Sigmoid colon (tissue), 7 donors: ENCODE measurements around the gene KRT83. TPM values are rescaled to one million over a fixed set of nuclear protein-coding genes. Genes with fewer than 3 reads are reported as not detected.

Experiments used
- DNase-seq: peaks from one replicate; pipeline ENCODE4 v3.0.0-alpha.2; 2019
- H3K27ac ChIP-seq, 4 donors: fragments of 200-600 bp; sonication (generic); one replicate each; pipeline ENCODE4 v1.5.1; 2016 to 2019; ENCODE audit warnings: mild to moderate bottlenecking in 1 of 4
- H3K27me3 ChIP-seq, 3 donors: fragments of 200-600 bp; sonication (generic); one replicate each; pipeline ENCODE4 v1.5.1; 2019; ENCODE audit warnings: mild to moderate bottlenecking in 1 of 3
- H3K36me3 ChIP-seq, 4 donors: fragments of 200-600 bp; sonication (generic); one replicate each; pipeline ENCODE4 v1.5.1; 2016 to 2019
- H3K4me1 ChIP-seq, 4 donors: fragments of 200-600 bp; sonication (generic); one replicate each; pipeline ENCODE4 v1.5.1; 2017 to 2019
- H3K4me3 ChIP-seq, 4 donors: fragments of 200-600 bp; sonication (generic); one replicate each; pipeline ENCODE4 v1.5.1; 2017 to 2019; ENCODE audit warnings: mild to moderate bottlenecking in 2 of 4, moderate library complexity in 1 of 4
- H3K9me3 ChIP-seq, 4 donors: fragments of 200-600 bp in 3 of 4; sonication (generic) in 3 of 4; one replicate each; pipeline versions ENCODE4 v1.5.1 to v1.6.1; 2013 to 2019
- EP300 ChIP-seq, 4 donors: sonication (generic); formaldehyde crosslinking; IDR thresholded peaks; one replicate each; pipeline ENCODE4 v1.6.1; 2017; ENCODE audit warnings: antibody characterized with exemption in 4 of 4
- POLR2A ChIP-seq, 2 donors: fragments of 450-650 bp; IDR thresholded peaks; one replicate each; pipeline ENCODE4 v1.6.1; 2016; ENCODE audit warnings: antibody characterized with exemption in 2 of 2, mild to moderate bottlenecking in 2 of 2, moderate library complexity in 2 of 2
- POLR2AphosphoS5 ChIP-seq, 4 donors: sonication (generic); formaldehyde crosslinking; IDR thresholded peaks; one replicate each; pipeline ENCODE4 v1.6.1; 2017; ENCODE audit warnings: antibody characterized with exemption in 4 of 4
- WGBS, 2 donors: extraction: QIAGEN DNeasy Blood & Tissue Kit; methylation state at CpG; one replicate each; pipeline ENCODE4 v1.1.7; 2013; 5-methylcytosine and 5-hydroxymethylcytosine counted together
- intact Hi-C: fragments of 100-400 bp; cut with DNase I; formaldehyde crosslinking; loops from one replicate; pipeline ENCODE4 v1.15.1; 2023
- polyA plus RNA-seq, 3 donors: library from polyadenylated mRNA; stranded (reverse); fragments of 200-250 nt; gene quantifications; one replicate each; pipeline ENCODE4 v1.2.3, GENCODE V29; 2013
- total RNA-seq, 4 donors: library from RNA; depleted of rRNA; stranded (reverse); fragments of >200 nt; gene quantifications; one replicate each; pipeline ENCODE4 v1.1.0, GENCODE V29; 2016
- TF ChIP-seq, protein P1 (sequence below), 4 experiments: fragments of 450-650 bp in 3 of 4; fragments of 200-600 bp in 1 of 4; IDR thresholded peaks; one replicate each; pipeline ENCODE4 v1.5.1; 2016 to 2019; ENCODE audit warnings: antibody characterized with exemption in 4 of 4, mild to moderate bottlenecking in 3 of 4, moderate library complexity in 2 of 4
- donor health status: healthy with polysubstance abuse.
- donor health status: Bipolar disorder and iron deficiency.
- donor health status: healthy.

Gene KRT83
- total and polyA plus RNA-seq, 7 donors: not detected

DNA sequence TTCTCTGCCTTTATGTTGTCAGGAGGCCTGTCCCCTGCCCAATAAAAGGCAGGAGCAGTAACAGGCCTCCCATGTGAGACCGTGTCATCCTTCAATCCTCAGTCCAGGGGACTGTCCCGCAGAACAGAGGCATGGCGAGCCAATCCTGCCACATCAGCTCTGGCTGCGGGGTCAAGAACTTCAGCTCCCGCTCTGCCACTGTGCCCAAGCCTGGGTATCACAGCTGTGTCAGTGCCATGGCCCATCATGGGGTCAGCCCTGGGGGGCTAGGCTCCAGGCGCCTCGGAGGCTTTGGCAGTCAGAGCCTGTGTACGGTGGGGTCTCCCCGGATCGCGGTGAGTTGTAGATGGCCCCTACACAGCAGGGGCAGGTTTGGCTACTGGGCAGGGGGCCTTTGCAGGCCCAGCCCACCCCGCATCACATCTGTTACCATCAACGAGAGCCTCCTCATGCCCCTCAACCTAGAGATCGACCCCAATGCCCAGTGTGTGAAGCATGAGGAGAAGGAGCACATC, 19.9 kb upstream of the KRT83 start:
- H3K36me3 ChIP-seq: no peaks in the 10 kb centered on the region
- H3K4me3 ChIP-seq: no peak overlapping the region
- no peaks in the 10 kb centered on the region for H3K4me1 ChIP-seq
- H3K27ac ChIP-seq: no peak overlapping the region
- peaks cover 0 to 4% (median 0%) of the 10 kb centered on the region in 4 donors for H3K9me3 ChIP-seq
- no peak for DNase-seq
- intact Hi-C loops: no loop called here
- H3K27me3 ChIP-seq: no peaks in the 10 kb centered on the region
- WGBS, 2 donors: 92% methylated on average over 14 of the region's 14 CpGs
- TF ChIP-seq EP300 (IDR thresholded peaks at IDR 0.05) (no peak), POLR2AphosphoS5 (IDR thresholded peaks at IDR 0.05) (no peak), POLR2A (IDR thresholded peaks at IDR 0.05) (no peak)

DNA sequence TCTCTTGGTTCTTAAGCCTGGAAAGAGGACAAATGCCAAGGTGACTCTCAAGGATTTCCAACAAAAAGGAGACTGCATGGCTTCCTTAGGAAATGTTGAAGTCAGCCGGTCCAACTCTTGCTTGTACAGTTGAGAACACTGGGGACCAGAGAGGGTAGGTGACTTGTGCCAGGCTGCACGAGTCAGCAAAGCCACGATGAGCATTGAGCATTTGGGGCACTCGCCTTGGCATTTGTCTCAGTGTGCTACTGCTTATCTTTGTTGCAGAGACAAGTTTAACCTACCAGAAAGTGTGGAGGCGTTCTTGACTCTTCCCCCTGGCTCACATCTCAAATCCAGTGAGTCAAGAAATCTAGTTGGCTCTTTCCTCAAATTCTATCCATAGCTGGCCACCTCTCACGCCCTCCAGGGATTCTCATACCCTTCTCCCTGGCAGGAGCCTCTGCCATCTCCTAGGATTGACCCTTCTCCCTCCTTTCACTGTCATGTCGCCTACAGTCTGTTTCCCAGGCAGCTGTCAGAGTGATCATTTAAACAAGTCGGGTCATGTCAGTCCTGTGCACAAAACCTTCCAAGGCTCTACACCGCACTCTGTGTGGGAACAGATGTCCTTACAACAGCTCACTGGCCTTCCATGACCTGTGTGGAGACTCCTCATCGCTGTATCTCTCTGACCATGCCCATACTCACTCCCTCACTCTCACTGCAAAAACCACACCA, 17.2 kb upstream of the KRT83 start:
- Histone ChIP-seq H3K9me3 (peaks cover 0 to 7% (median 2%) of the 10 kb centered on the region in 4 donors), H3K4me1 (no peaks in the 10 kb centered on the region), H3K27me3 (no peaks in the 10 kb centered on the region), H3K4me3 (no peak overlapping the region), H3K27ac (no peak overlapping the region), H3K36me3 (no peaks in the 10 kb centered on the region)
- intact Hi-C loops: no loop called here
- DNase-seq: no peak
- 51 to 80% methylated on average over 10 of the region's 10 CpGs for WGBS, 2 donors
- TF ChIP-seq POLR2AphosphoS5 (IDR thresholded peaks at IDR 0.05) (no peak), POLR2A (IDR thresholded peaks at IDR 0.05) (no peak), EP300 (IDR thresholded peaks at IDR 0.05) (no peak)
- TF ChIP-seq, protein P1, sequence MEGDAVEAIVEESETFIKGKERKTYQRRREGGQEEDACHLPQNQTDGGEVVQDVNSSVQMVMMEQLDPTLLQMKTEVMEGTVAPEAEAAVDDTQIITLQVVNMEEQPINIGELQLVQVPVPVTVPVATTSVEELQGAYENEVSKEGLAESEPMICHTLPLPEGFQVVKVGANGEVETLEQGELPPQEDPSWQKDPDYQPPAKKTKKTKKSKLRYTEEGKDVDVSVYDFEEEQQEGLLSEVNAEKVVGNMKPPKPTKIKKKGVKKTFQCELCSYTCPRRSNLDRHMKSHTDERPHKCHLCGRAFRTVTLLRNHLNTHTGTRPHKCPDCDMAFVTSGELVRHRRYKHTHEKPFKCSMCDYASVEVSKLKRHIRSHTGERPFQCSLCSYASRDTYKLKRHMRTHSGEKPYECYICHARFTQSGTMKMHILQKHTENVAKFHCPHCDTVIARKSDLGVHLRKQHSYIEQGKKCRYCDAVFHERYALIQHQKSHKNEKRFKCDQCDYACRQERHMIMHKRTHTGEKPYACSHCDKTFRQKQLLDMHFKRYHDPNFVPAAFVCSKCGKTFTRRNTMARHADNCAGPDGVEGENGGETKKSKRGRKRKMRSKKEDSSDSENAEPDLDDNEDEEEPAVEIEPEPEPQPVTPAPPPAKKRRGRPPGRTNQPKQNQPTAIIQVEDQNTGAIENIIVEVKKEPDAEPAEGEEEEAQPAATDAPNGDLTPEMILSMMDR (IDR thresholded peaks at IDR 0.05): no peak

DNA sequence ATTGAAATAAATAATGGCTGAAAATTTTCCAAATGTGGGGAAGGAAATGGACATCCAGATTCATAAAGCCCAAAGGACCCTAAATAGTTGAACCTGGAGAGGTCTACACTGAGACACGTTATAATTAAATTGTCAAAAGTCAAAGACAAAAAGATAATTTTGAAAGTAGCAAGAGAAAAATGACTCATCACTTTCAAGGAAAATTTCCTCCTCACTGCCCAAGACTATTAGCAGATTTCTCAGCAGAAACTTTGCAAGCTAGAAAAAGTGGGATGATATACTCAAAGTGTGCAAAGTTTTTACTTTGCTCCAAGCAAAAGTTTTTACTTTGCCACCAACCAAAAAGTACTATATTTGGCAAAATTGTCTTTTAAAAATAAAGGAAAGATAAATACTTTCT, 15.9 kb upstream of the KRT83 start:
- DNase-seq: no peak
- TF ChIP-seq, protein P1 (IDR thresholded peaks at IDR 0.05): no peak
- TF ChIP-seq EP300 (IDR thresholded peaks at IDR 0.05) (no peak), POLR2AphosphoS5 (IDR thresholded peaks at IDR 0.05) (no peak)
- Histone ChIP-seq H3K4me1 (no peaks in the 10 kb centered on the region), H3K27ac (no peak overlapping the region), H3K27me3 (no peaks in the 10 kb centered on the region), H3K36me3 (no peaks in the 10 kb centered on the region), H3K4me3 (no peak overlapping the region), H3K9me3 (peaks cover 0 to 7% (median 2%) of the 10 kb centered on the region in 4 donors)
- WGBS, 2 donors: 9 to 57% methylated on average over 1 of the region's 1 CpG
- intact Hi-C loops: no loop called here

DNA sequence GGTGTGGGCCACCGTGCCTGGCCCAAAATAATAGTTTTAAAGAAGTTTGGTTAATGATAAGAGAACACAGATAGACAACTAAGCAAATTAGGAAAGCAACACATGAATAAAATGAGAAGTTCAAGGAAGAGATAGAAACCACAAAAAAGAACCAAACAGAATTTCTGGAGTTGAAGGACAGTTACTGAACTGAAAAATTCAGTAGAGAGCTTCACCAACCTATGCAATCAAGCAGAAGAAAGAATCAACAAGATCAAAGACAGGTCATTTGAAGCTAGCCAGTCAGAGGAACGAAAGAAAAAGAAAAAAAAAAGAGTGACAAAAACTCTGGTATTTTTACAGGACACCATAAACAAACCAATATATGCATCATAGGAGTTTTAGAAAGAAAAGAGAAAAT, 15.4 kb upstream of the KRT83 start:
- no peak overlapping the region for H3K27ac ChIP-seq
- H3K36me3 ChIP-seq: no peaks in the 10 kb centered on the region
- WGBS, 2 donors: 49 to 74% methylated on average over 2 of the region's 2 CpGs
- intact Hi-C loops: no loop called here
- TF ChIP-seq POLR2A (IDR thresholded peaks at IDR 0.05): no peak
- TF ChIP-seq, protein P1 (IDR thresholded peaks at IDR 0.05): no peak
- peaks cover 0 to 7% (median 2%) of the 10 kb centered on the region in 4 donors for H3K9me3 ChIP-seq
- no peaks in the 10 kb centered on the region for H3K4me1 ChIP-seq
- no peak overlapping the region for H3K4me3 ChIP-seq
- H3K27me3 ChIP-seq: no peaks in the 10 kb centered on the region
- no peak for DNase-seq

DNA sequence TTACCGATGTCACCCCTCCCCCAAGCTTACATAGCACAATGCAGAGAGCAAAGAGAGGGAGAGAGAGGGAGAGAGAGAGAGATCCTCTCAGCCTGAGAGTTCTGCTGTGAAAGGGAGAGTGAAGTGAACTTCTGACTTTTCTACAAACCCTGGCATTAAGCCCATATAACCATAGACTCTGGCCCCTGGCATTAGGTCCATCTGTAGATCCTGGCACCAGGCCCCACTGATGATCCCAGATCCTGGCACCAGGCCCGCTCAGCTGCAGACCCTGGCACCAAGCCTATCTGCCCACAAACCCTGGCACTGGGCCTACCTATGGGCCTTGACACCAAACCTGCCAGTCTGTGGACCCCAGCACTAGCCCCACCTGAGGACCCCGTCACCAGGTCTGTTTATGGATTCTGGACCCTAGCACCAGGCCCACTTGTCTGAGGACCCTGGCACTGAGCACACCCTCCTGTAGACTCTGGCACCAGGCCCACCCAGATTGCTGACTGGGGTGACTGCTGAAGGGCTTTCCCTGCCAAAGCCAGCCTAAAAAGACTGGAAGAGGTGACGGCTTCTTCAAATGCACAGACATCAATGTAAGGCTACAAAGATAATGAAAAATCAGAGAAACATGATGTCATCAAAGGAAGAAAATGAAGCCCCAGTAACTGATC, 14.5 kb upstream of the KRT83 start:
- Histone ChIP-seq H3K9me3 (peaks cover 0 to 7% (median 2%) of the 10 kb centered on the region in 4 donors), H3K4me3 (no peak overlapping the region), H3K27me3 (no peaks in the 10 kb centered on the region), H3K27ac (no peak overlapping the region), H3K4me1 (no peaks in the 10 kb centered on the region), H3K36me3 (no peaks in the 10 kb centered on the region)
- TF ChIP-seq EP300 (IDR thresholded peaks at IDR 0.05) (no peak), POLR2AphosphoS5 (IDR thresholded peaks at IDR 0.05) (no peak), POLR2A (IDR thresholded peaks at IDR 0.05) (no peak)
- TF ChIP-seq, protein P1 (IDR thresholded peaks at IDR 0.05): no peak
- intact Hi-C loops: no loop called here
- WGBS, 2 donors: 24 to 72% methylated on average over 4 of the region's 4 CpGs
- DNase-seq: peak; percentile 62
